GM10847 (cell line): ENCODE measurements around the gene C22orf31.

Source experiments
- POLR2A ChIP-seq: IDR thresholded peaks from 2 replicates; pipeline ENCODE4 v1.6.1; 2011; ENCODE audit not compliant: insufficient read length; ENCODE audit errors: extremely low read depth

The C22orf31 gene

GRCh38 chr22:29088809-29089208, 27.2 kb upstream of the C22orf31 start:
- no peak for TF ChIP-seq POLR2A

GRCh38 chr22:29087012-29087411, 25.4 kb upstream of the C22orf31 start:
- no peak for TF ChIP-seq POLR2A

DNA sequence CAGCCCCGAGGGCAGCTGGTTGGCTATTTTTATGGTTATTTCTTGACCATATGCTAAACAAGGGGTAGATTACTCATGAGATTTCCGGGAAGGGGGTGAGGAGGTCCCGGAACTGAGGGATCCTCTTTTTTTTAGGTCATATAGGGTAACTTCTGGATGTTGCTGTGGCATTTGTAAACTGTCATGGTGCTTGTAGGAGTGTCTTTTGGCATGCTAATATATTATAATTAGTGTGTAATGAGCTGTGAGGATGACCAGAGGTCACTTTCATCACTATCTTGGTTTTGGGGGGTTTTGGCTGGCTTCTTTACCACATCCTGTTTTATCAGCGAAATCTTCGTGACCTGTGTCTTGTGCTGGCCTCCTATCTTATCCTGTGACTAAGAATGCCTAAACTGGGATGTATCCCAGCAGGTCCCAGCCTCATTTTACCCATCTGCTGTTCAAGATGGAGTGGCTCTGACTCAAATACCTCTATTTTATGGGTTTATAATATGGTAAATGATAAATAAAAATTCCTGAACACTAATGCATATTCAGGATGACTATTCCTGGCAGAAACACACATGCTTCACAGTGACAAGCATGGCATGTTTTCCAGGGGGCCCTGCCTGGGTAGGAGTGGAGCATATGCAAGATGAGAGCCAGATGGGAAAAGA, 22.4 kb upstream of the C22orf31 start:
- no peak for TF ChIP-seq POLR2A

- TF ChIP-seq POLR2A: no peak
Observed at GRCh38 chr22:29082826-29083545, 21.4 kb upstream of the C22orf31 start.

- TF ChIP-seq POLR2A: no peak
Observed at GRCh38 chr22:29081517-29082236, 20.0 kb upstream of the C22orf31 start.

GRCh38 chr22:29080106-29080975, 18.7 kb upstream of the C22orf31 start:
- TF ChIP-seq POLR2A: no peak

DNA sequence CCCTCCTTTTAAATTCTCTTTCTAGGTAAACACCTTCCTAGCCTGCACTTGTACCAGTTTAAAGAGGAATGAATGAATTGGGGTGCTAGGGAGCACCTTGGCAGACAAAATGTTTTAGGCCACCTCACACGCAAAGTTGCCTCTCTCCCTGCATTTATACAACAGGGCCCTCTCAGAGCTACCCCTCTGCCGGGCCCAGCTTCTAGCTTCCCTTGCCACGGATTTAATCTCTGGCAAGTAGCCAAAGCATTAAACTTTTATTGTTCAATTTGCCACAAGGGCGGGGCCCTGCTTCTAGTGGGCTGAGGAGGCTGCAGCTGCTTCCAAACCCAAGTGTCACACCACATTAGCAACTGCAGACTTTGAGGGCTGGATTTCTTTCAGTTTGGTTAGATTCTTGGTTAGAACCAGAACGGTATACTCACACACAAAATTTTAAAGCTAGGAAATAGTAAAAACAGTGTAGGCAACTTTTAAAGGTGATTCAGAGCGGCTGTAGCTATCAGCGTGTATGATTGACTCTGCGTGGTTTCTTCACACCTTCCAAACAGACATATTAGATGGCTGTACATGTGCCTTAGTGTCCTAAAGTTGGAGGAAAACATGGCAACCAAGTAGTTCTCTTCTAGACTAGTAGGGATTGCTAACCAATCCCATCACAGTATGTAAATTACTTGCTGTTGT, 17.7 kb upstream of the C22orf31 start:
- no peak for TF ChIP-seq POLR2A

DNA sequence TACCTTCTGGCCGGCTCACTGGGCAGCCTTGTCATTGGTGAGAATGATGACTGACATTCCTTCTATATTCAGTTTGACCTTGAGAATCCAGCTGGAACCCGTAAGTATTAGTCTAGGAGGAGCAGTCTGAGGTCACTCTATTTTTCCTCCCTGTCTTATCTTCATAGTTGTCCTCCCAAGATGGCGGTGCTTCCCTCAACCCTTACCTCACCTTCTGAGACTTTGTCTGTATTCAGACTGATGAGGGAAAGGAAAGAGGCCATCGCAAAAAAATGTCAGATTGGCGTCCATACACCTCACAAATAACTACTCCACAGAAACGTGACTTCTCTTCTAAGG, 17.2 kb upstream of the C22orf31 start:
- TF ChIP-seq POLR2A: no peak

GRCh38 chr22:29078036-29078868, 16.6 kb upstream of the C22orf31 start:
- TF ChIP-seq POLR2A: no peak

- no peak for TF ChIP-seq POLR2A
Observed at GRCh38 chr22:29074276-29074772, 12.7 kb upstream of the C22orf31 start.

DNA sequence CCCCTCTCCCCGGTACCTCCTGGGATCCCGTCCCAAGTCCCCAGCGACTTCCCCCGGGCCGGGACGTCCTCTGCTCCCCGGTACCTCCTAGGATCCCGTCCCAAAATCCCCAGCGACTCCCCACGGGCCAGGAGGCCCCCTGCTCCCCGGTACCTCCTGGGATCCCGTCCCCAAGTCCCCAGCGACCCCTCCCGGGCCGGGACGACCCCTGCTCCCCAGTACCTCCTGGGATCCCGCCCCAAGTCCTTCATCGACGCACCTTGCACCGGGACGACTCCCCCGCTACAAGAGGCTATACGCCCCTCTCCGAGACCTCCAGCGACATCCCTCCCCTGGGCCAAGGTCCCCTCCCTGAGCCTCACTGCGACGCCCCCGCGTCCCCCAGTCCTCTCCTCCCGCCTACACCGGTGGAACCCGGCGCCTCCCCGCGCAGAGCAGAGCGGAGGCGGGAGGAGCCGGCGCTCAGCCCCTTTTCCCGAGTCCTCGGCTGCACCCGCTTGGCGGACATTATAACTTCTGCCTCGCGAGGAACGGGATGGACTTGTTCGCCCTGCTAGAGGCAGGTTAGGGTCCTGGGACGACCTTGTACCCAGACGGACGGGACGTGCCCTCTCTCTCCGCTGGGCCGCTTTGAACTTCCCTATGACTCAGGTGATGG, 12.1 kb upstream of the C22orf31 start:
- no peak for TF ChIP-seq POLR2A

DNA sequence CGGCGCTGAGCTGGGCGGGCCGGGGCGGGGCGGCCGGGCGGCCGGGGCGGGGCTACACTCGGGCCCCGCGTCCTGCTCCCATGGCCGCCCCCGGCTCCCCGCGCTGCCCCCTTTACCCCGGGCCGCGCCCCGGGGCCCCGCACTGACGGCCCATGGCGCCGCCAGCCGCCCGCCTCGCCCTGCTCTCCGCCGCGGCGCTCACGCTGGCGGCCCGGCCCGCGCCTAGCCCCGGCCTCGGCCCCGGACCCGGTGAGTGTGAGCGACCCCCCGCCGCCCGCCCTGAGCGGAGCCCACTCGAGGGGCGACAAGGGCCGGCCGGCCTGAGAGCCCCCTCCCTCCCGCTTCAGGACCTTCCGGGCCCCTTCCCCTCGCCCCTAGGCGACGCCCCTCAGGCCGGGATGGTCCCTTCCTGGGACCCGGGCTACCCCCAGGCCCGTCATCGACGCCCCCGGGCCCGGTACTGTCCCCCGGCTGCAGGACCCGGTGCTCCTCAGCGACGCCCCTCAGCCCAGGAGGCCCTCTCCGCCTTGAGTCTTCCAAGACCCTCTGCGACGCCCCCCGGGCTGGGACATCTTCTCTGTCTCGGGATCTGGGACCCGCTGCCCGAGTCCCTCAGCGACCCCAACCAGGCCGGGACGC, 11.5 kb upstream of the C22orf31 start, which contains the start of gene KREMEN1:
TSS of gene KREMEN1 (plus strand) at position 57 of the 639 bp plus-strand sequence. CDS start at position 153, 96 bp downstream.
- TF ChIP-seq POLR2A: no peak
